Glomerular visceral epithelial cell (primary cell): Measurements from ENCODE around the gene ARRDC2.
"Not testable (repeated sequence)": the region's sequence is repeated elsewhere in the genome, so short reads cannot be mapped to it uniquely, and the experiment has no call there.

Source experiments
- DNase-seq: peaks from one replicate; pipeline ENCODE4 v3.0.0-alpha.2; 2016; ENCODE audit errors: extremely low spot score

ARRDC2 gene

DNA sequence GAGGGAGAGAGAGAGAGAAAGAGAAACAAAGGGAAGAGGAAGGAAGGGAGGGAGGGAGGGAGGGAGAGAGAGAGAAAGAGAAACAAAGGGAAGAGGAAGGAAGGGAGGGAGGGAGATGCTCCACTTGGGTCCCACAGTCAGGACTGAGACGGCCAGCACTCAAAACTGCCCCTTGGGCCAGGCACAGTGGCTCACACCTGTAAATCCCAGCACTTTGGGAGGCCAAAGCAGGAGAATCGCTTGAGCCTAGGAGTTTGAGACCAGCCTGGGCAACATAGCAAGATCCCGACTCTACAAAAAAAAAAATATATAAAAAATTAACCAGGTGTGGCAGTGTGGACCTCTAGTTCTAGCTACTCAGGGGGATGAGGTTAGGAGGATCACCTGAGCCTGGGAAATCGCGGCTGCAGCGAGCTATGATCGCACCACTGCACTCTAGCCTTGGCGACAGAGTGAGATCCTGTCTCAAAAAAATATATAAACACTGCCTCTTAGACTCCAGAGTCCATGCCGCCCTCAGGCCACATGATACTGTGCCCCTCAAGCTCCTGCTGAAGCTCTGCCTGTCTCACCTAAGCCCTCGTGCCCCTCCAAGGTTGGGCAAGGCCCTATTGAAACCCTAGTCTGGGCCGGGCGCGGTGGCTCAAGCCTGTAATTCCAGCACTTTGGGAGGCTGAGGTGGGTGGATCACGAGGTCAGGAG, 8.4 kb downstream of the ARRDC2 start:
- no peak for DNase-seq

DNA sequence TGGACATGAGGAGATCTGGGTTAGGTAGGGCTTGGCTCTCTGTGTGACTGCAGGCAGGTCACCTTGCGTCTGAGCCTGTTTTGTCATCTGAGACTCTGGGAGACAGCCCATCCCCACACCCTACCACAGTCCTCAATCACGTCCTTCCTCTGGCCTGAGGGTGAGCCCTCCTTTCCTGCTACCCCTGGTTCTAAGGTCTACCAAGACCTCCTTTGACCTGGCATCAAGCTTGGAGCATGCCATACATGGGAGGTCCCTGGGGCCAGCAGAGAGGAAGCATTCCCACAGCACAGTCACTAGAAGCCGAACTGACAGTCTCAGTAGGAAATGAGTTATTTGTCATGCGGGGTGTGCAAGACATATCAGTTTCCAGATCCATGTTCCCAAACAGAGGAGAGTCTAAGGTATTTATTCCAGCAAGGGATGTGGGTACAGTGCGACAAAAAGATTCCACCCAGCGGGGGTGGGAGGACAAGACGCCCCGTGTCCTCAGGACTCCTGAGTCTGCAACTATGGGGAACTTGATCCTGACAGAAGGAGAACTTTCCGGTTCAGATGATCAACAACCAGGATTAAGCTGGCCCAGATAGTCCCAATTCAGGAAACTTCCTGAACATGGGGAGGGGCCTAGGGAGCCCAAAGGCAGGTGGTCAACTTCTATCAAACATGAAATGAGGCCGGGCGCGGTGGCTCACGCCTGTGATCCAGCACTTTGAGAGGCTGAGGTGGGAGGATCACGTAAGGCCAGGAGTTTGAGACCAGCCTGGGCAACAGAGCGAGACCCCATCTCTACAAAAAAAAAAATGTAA, 9.5 kb downstream of the ARRDC2 start:
- no peak for DNase-seq

DNA sequence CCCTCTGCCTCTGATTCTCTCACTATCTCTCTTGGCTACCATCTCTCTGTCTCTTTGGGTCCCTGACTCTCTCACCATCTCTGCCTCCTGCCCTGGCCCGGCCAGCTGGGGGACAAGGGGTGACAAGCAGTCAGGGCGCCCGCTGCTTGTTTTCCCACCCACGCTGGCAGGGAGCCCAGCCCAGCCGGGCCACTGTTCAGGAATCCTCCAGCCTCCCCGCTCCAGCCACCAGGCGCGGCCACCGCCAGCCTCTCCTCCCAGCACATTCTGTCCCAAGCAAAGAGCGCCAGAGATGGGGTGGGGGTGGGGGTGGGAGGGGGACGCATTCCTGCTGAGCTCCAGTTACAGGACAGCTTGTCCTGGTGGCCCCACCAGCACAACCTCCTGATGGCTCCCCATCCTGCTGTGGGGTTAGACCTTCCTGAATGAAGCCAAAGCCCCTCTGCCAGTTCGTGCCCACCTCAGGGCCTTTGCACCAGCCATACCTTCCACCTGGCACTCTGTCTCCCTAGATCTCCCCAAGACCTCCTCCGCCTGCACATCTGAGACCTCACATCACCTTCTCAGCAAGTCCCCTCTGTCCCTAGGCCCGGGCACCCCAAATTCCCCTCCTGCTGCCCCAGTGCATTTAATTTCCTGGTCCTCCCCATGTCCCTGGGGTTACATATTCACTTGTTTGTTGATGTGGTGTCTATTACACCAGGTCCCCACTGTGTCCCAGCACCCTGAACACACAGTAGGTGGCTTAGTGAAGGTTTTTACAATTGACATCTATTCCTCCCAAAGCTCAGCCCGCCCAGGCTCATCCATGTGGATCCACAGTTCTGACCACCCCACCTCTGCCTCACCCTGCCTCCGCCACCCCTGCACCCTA, 12.5 kb downstream of the ARRDC2 start:
- peak; percentile 54 for DNase-seq

DNA sequence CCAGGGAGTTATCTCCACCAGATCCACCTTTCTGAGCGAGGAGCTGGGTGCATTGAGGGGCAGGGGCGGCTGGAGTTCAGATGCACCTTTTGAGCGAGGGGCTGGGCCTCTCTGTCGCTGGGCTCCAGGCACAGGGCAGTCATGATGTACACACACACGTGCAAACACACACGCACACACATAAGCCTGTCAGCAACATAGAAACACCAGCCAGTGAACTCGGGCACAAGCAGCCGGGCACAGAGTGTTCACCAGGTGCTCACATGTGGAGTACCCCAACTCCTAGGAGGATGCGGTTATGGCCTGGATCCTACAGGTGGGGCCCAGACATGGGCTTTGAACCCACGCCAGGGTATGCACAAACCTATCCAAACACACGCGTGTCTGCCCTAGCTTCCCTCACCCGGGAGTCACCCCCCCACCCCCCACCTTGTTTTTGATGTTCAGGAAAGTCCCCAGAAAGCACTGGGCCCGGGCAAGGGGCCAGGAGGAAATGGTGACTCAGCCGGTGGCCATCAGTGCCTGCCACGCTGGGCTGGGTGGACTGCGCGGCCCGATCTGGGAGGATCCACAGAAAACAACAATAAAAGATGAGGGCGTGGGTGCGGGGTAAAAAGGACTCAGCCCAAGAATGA, 13.3 kb downstream of the ARRDC2 start:
- DNase-seq, result peak; percentile 94

- no peak for DNase-seq
These were observed 15.8 kb downstream of the ARRDC2 start for GRCh38 chr19:18023622-18024251.

GRCh38 chr19:18027151-18027550, 19.2 kb downstream of the ARRDC2 start:
- no peak for DNase-seq

DNA sequence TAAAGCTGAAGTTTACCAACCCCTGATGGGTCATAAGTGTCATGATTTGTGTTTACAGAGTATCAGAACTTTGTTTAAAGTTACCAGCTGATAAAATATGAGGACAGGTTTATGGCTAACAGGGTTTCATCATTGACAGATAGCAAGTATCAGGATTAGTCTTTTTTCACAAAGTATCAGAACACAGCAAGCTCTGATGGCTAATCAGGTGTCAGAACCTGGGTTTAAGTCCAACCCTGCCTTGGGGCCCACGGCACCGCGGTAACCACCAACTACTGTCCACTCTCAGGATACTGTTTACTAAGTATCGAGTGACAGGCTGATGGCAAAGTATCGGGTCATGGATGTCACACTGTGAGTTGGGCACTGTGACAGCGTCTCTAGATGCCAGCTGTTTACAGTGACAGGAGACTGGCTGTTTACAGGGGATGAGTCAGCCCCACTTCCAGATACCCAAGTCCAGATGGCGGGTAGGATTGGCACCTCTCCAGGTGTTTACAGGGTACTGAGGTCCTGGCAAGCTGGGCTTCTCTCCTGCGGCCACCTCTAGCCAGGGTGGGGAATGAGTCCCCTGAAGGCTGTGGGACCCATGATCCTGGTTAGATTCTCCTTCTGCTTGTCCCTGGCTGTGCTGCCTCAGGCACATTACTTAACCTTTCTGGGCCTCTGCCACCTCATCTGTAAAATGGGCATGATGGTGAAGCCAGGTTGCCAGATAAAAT, 21.8 kb downstream of the ARRDC2 start:
- DNase-seq, result no peak

DNA sequence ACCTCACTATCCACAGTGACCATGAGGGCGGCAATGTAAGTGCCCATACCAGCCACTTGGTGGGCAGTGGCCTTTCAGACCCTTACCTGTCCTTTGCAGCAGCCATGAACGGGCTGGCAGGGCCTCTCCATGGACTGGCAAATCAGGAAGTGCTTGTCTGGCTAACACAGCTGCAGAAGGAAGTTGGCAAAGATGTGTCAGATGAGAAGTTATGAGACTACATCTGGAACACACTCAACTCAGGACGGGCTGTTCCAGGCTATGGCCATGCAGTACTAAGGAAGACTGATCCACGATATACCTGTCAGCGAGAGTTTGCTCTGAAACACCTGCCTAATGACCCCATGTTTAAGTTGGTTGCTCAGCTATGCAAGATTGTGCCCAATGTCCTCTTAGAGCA, 23.4 kb downstream of the ARRDC2 start:
- DNase-seq, result not testable (repeated sequence)

- not testable (repeated sequence) for DNase-seq
These were observed 24.1 kb downstream of the ARRDC2 start for GRCh38 chr19:18032102-18032501.

GRCh38 chr19:18041054-18041453, 33.1 kb downstream of the ARRDC2 start:
- DNase-seq, result no peak

DNA sequence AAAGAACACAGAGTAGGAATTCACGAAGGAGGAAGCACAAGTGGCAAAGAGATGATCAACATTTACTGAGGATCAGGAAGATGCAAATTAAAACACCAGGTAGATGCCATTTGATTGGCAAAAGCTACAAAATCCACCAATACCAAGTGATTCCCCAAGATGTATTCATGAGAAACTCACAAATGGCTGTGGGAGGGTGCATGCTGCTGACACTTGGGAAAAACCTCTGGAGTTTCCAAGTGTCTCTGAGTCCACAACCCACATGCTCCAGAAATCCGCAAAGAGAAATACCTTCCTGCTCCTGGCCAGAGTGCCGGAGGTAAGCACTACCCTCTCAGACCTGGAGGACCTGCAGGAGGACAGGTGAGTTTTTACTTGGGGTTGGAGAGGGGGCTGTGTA, 35.7 kb downstream of the ARRDC2 start:
- no peak for DNase-seq

GRCh38 chr19:18044825-18045304, 36.9 kb downstream of the ARRDC2 start:
- DNase-seq, result peak; percentile 82

DNA sequence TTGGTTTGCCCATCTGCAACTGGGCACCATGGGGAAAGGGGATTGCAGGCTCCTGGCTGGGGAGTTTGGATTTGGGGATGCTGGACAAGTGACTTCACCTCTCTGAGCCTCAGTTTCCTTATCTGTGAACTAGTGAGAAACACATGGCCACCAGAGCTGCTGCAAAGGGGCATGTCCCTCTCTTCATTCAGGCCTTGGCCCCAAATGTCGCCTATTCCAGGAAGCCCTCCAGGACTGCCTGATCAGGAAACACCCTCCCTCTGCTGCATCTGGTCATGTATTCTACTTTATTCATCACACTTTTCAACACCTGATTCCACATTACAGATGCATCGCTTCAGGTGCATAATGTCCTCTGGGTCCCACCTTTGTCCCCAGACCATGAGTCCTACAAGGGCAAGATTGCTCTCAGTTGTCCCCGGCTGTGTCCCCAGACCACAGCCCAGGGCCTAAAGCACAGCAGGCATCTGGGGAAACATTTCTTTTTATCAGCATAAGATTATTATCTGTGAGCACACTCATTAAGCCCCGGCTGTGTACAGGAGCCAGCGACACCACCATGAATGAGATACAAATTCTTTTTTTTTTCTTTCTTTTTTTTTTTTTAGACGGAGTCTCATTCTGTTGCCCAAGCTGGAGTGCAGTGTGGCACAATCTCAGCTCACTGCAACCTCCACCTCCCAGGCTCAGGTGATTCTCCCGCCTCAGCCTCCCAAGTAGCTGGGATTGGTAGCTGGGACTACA, 37.5 kb downstream of the ARRDC2 start:
- DNase-seq, result no peak

GRCh38 chr19:18046059-18046718, 38.2 kb downstream of the ARRDC2 start:
- DNase-seq, result peak; percentile 91

GRCh38 chr19:18049385-18049784, 41.4 kb downstream of the ARRDC2 start:
- no peak for DNase-seq

GRCh38 chr19:18051887-18052286, 43.9 kb downstream of the ARRDC2 start:
- DNase-seq, result no peak

DNA sequence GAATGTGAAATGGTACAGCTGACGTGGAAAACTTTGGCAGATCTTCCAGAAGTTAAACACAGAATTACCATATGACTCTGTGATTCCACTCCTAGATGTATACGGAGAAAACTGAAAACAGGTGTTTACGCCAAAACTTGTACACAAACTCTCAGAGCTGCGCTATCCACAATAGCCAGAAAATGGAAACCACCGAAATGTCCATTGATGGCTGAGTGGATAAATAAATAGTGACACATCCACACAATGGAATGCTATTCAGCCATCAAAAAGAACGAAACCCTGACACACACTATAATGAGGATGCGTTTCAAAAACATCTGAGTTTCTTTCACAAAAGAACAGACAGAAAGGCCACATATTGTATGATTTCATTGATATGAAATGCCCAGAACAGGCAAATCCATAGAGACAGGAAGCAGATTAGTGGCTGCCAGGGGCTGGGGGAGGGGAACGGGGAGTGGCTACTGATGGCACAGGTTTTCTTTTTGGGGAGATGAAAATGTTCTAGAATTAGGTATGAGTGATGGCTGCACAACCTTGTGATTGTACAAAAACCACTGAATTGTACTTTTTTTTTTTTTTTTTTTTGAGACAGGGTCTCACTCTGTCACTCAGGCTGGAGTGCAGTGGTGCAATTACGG, 45.7 kb downstream of the ARRDC2 start:
- no peak for DNase-seq

DNA sequence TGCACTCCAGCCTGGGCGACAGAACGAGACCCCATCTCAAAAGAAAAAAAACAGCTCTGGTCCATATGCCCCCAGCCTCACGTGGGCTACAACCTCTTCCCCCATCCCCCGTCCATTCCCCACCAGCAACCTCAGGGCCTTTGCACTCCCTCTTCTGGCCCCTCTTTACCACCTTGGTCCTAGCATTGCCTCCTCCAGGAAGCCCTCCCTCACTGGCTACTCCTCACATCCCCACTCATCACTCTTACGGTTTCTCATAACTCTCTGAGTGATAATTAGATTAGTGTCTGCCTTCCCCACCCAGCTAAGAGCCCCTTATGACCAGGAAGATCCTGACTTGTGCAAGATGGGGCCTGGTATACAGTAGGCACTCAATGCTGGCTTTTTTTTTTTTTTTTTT, 48.0 kb downstream of the ARRDC2 start:
- no peak for DNase-seq

DNA sequence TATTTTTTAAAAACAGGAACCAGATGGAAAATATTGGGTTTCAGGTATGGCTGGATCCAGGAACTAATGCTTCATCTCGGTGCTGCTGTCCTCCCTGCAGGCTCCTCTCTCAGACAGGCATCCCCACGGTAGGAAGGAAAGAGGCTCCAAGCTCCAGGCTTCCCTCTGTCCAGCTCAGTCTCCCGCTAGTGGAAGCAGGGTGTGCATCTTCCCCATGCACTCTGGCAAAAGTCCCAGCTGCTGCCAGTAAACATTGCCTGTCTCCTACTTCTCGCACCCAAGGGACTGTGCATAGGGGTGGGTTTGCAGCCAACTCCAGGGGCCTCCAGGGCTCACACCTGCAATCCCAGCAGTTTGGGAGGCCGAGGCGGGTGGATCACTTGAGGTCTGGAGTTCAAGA, 49.6 kb downstream of the ARRDC2 start:
- no peak for DNase-seq
